GM12892 (cell line): Measurements from ENCODE around the gene PLEKHA5.

ENCODE experiments used
- POLR2A ChIP-seq: IDR thresholded peaks from 2 replicates; pipeline ENCODE4 v1.6.1; 2011; ENCODE audit warnings: low read depth, low read length, control low read depth
- POLR2AphosphoS5 ChIP-seq: IDR thresholded peaks from 2 replicates; pipeline ENCODE4 v1.6.1; 2011; ENCODE audit warnings: low read depth, low read length, control low read depth
- TAF1 ChIP-seq: IDR thresholded peaks from 2 replicates; pipeline ENCODE4 v1.6.1; 2011; ENCODE audit warnings: low read depth, mild to moderate bottlenecking, control low read depth, low read length, borderline replicate concordance

- TF ChIP-seq POLR2A (no peak), POLR2AphosphoS5 (no peak), TAF1 (no peak)
Measured at GRCh38 chr12:19181666-19182426, 52.3 kb downstream of the PLEKHA5 start.
